ENCODE data around the gene SLA2.

- TF ChIP-seq FOXP2 (optimal IDR thresholded peaks at IDR 0.05; ENCODE audit: borderline replicate concordance, extremely low read depth, extremely low read length, insufficient read depth) (no peak), REST (IDR thresholded peaks at IDR 0.05; ENCODE audit: insufficient read depth in 1 of 2, low read depth in 2 of 2, low read length in 2 of 2) (no peak), POLR2AphosphoS5 (IDR thresholded peaks at IDR 0.05; ENCODE audit: low read depth, low read length) (no peak), TAF1 (IDR thresholded peaks at IDR 0.05; ENCODE audit: borderline replicate concordance, insufficient read depth, low read length) (no peak)
Measured at GRCh38 chr20:36645353-36645752, 643 bp downstream of the SLA2 start.

Data from PFSK-1 (cell line).